CD4-positive, alpha-beta T cell treated with Interleukin-12 subunit alpha and Interleukin-12 subunit beta, for 1 hour (primary cell): ENCODE data around the gene MSI1.
"Not testable (repeated sequence)": the region's sequence is repeated elsewhere in the genome, so short reads cannot be mapped to it uniquely, and the experiment has no call there.

ENCODE experiments used
- DNase-seq: peaks from one replicate; pipeline ENCODE4 v3.0.0-alpha.2; 2020

The MSI1 gene

GRCh38 chr12:120353556-120354317, 15.2 kb downstream of the MSI1 start:
- no peak for DNase-seq

GRCh38 chr12:120353136-120353535, 15.8 kb downstream of the MSI1 start:
- DNase-seq, result no peak

GRCh38 chr12:120352117-120352516, 16.8 kb downstream of the MSI1 start:
- DNase-seq, result no peak

GRCh38 chr12:120350576-120351350, 18.2 kb downstream of the MSI1 start:
- DNase-seq, result no peak

DNA sequence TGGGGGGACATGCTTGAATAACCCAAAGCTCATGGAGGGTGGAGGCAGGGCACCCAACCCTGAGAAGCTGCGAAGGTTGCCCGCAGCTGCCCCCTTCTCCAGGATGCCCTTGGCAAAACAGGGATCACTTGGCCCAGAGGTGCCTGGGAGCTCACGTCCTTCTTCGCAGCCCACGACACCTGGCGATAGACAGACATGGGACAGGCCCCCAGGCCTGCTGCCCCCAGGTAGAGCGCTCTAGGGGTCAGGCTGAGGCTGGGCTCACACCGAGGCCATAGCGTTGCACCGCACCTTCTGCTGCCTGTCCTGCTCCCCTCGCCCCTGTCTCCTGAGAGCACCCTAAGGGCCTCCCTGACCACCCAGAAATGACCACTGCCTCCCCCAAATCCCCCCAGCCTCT, 21.2 kb downstream of the MSI1 start:
- DNase-seq, result no peak

DNA sequence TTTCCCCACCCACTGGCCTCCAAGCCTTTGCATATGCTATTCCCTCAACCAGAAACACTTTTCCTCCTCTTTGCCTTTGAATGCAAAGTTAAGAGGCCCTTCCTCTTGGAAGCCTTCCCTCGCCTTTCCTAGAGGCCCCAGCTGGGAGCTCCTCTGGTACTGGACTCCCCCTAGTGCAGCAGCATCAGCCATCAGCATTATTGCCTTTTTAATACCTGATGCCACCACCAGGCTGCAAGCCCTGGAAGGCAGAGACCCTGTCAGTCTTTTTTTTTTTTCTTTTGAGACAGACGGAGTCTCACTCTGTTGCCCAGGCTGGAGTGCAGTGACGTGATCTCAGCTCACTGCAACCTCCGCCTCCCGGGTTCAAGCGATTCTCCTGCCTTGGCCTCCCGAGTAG, 22.3 kb downstream of the MSI1 start:
- DNase-seq, result no peak

- DNase-seq, result no peak
Measured at GRCh38 chr12:120346031-120346430, 22.9 kb downstream of the MSI1 start.

DNA sequence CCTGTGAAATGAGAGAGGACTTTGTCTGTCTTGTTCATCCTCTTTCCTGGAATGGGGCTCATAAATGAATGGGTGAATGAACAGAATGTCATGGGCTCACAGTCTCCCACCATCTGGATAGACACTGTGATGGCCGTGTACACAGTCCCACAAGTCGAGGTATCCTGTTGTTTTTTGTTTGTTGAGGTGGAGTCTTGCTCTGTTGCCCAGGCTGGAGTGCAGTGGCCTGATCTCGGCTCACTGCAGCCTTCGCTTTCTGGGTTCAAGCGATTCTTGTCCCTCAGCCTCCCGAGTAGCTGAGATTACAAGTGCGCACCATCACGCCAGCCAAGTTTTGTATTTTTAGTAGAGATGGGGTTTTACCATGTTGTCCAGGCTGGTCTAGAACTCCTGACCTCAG, 25.3 kb downstream of the MSI1 start:
- DNase-seq, result no peak

GRCh38 chr12:120343039-120343537, 25.9 kb downstream of the MSI1 start:
- DNase-seq, result no peak

DNA sequence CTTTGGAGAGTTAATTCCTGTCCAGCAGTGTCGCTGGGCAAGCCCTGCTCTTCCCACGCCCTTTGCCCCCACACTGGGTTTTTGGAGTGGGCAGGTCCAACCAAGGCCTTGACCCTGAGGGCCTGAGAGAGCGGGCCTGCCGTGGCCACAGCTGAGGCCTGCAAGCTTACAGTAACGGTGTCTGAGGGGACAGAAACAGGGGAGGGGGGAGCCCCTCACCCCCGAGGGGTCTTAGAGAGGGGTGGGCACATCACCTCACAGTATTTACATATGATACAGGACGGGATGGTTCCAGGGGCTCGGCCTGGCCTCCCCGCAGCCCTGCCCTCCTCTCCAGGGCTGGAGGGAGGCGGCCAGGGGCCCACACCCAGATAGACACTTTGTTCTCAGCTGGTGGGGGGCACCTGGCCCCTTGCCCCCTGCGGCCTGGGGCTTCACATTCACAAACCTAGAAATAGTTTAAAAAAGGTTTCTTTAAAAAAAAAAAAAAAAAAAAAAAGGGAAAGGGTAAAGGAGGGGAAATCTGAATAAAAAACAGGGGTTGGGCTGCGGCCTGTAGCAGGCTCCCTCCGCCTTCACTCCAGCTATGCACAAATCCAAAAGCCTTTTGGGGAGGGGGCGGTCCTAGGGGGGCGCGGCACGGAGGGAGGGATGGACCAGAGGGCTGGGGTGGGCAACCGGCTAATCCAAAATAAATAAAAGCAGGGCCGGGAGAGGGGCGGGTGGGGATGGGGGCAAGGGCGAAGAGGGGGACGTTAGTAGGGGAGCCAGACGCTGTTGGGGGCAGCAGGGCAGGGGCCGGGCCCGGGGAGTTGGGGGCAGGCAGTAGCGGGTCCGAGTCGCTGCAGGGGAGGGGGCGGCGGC, 26.6 kb downstream of the MSI1 start:
- no peak for DNase-seq

DNA sequence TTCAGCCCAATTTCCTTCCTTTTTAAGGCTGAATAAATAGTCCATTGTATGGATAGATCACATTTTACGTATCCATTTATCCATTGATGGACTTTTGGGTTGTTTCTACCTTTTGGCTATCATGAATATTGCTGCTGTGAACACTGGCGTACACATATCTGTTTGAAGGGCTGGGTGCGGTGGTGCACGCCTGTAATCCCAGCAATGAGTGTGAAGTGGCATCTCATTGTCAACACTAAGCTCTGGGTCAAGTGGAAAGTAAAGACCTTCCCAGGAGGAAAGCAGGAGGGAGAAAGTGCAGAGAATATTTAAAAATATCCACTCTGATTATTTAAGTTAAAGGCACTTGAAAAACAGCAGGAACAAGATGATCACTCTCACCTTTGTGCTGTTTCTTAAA, 29.7 kb downstream of the MSI1 start:
- no peak for DNase-seq

DNA sequence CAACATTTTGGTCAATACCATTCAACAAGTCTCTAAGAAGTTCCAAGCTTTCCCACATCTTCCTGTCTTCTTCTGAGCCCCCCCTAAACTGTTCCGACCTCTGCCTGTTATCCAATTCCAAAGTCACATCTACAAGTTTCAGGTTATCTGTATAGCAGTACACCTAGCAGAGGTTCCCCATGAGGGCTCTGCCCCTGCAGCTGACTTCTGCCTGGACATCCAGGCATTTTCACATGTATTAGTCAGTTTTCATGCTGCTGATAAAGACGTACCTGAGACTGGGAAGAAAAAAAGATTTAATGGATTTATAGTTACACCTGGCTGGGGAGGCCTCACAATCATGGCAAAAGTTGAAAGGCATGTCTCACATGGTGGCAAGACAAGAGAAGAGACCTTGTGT, 31.2 kb downstream of the MSI1 start:
- no peak for DNase-seq

- DNase-seq, result not testable (repeated sequence)
Measured at GRCh38 chr12:120336392-120336791, 32.6 kb downstream of the MSI1 start.

DNA sequence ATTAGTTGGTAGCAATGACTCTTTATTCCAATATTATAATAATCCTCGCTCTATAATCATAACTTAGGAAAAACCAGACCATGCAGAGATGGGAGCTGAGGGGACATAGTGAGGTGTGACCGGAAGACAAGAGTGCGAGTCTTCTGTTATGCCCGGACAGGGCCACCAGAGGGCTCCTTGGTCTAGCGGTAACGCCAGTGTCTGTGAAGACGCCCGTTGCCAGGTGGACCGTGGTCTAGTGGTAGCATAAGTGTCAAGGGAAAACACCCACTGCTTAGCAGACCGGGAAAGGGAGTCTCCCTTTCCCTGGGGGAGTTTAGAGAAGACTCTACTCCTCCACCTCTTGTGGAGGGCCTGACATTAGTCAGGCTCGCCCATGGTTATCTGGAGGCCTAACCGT, 33.5 kb downstream of the MSI1 start:
- DNase-seq, result peak; percentile 18

DNA sequence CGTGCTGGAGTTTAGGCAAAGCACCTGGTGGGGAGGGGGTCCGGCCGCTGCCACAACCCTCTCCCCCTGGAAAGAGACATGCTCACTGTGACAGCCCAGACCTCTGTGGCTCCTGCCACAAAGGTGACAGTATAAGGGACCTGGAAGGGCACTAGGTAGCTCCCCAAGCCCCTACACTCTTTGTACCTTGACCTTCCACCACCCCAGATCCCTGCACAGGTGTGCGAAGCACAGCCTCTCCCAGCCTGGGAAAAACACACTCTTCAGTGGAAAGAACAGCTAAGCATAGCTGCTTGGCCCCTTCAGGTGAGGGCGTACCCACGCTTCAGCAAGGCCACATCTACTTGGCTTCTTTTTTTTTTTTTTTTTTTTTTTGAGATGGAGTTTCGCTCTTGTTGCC, 36.4 kb downstream of the MSI1 start:
- no peak for DNase-seq

- no peak for DNase-seq
Measured at GRCh38 chr12:120332041-120332440, 36.9 kb downstream of the MSI1 start.

DNA sequence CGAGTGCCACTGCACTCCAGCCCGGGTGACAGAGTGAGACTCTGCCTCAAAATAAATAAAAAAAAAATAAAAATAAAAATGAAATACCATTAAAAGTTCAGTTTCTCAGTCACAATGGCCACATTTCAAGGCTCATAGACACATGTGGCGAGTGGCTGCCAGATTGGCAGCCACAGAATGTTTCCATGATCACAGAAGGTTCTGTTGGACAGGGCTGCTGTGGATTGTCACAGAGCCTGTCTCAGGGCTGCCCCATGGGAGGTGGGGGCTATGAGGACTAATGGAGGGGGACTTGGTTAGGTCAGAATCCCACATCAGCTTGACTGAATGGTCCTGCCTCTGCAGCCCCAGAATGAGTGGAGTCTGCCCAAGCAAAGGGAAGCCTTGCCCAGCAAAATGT, 37.6 kb downstream of the MSI1 start:
- DNase-seq, result no peak

DNA sequence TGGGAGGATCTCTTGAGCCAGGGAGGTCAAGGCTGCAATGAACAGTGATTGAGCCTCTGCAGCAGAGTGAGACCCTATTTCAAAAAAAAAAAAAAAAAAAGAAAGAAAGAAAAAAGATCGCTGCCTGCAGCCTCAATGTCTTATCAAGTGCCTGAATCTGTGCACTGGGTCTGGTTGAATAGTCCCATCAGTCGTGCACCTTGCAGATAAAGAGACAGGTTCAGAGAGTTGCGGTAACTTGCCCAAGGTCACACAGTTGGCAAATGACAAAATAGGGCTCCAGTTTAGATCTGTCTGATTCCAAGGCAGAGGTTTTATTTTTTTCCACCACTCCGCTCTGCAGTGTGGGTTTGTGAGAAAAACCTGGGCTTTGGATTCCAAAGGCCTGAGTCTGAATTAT, 40.7 kb downstream of the MSI1 start:
- DNase-seq, result no peak

DNA sequence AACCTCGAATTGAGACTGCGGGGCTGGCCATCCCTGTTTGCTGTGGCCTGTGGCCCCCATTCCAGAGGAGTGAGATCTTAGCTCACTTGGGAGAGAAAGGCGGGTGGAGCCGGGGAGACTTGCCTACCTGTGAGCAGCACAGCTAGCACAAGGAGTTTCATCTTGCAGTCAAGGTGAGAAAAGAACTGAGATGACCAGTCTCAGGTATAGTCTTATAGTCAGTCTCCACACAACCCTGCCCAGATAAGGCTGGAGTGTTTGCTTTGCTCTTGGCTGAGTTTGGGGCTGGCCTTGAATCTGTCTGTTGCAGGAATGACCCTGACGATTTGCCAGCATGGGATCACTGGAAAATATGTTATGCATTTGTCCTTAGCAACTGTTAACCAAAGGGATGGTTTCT, 41.4 kb downstream of the MSI1 start, which contains the start of gene PLA2G1B:
PLA2G1B (minus strand) TSS at position 187 of the 400 bp plus-strand sequence; CDS start at position 161, 26 bp downstream.
- no peak for DNase-seq

DNA sequence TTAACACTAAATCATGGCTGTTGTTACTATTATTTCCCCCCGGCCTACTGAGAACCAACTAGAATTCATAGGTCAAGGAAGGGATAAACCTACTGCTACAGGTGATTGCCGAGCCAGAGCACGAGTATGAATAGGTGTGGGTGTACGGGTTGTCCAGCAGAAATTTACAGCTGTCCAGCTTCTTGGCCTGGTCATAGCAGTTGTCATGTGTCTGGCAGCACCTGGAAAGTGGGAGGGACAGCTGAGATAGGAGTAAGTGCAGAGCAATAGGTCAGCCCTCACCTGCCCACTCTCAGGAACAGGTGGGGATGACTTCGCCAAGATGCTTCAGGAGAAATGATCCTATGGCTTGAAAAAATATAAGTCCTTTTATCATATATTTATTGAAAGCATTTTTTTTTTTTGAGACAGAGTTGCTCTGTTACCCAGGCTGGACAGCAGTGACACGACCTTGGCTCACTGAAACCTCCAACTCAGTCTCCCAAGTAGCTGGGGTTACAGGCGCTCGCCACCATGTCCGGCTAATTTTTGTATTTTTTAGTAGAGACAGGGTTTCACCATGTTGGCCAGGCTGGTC, 44.0 kb downstream of the MSI1 start:
- DNase-seq, result no peak

GRCh38 chr12:120323772-120324171, 45.2 kb downstream of the MSI1 start:
- no peak for DNase-seq

DNA sequence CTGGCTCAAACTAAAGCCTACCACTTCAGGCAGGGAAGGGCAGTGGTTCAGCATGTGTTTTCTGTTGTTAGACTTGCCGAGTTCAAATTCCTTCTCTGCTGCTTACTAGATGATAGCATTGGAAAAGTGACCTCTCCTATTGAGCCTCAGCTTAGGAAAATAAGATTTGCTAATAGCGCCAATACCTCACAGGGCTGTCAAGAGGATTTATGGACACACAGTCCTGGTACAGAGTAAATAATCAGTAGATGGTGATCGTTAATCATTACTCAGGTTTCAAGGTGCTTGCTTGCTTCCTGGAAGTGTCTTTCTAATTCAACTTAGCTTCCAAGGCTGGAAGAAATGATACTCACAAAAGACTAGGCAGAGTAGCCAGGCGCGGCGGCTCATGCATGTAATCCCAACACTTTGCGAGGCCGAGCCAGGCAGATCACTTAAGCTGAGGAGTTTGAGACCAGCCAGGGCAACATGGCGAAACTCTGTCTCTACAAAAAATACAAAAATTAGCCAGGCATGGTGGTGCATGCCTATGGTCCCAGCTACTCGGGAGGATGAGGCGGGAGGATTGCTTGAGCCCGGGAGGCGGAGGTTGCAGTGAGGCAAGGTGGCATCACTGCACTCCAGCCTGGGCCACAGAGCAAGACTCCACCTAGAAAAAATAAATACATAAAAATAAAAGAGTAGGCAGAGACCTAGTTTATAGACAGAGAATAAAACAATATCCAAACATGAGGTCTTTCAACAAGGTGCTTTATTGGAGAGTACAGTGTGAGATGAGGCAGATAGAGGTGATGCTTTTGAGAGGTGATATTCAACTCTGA, 47.4 kb downstream of the MSI1 start:
- no peak for DNase-seq
